IMR-90 (cell line): ENCODE results near the gene DNAJC5. TPM values are rescaled to one million over a fixed set of nuclear protein-coding genes. Genes with fewer than 3 reads are reported as not detected.
"Not testable (repeated sequence)": the region's sequence is repeated elsewhere in the genome, so short reads cannot be mapped to it uniquely, and the experiment has no call there.

Experiments
- ATAC-seq: fragments of 200-7000 bp; cut with Tn5 transposase; 2 replicates; pipeline ENCODE4 v1.9.1; 2020; ENCODE audit warnings: low read depth, mild to moderate bottlenecking, moderate library complexity
- BruUV-seq: library from RNA; stranded (reverse); fragments of 400-500 nt; replicated peaks from 2 replicates; lab custom pipeline; 2021; lab: Mats Ljungman, UMichigan
- CTCF ChIA-PET: fragments of 300-600 bp; formaldehyde crosslinking; extraction: SDS; loops from one replicate; lab custom pipeline; 2021; ENCODE audit warnings: antibody characterized with exemption; lab: Yijun Ruan, JAX
- POLR2A ChIA-PET: fragments of 300-600 bp; sonication (Branson Sonifier 250); formaldehyde crosslinking; loops from one replicate; lab custom pipeline; 2022; ENCODE audit warnings: antibody characterized with exemption; ENCODE audit not compliant: unreplicated experiment; lab: Charles Lee
- DNase-seq: peaks from one replicate; pipeline ENCODE4 v3.0.0; 2013
- H2AFZ ChIP-seq: replicated peaks from 2 replicates; pipeline ENCODE3; 2013; ENCODE audit warnings: low read length, mild to moderate bottlenecking; ENCODE audit not compliant: poor library complexity
- H2AK5ac ChIP-seq: 2 replicates; pipeline ENCODE4 v1.6.1; 2013; ENCODE audit warnings: low read depth, low read length, inconsistent platforms
- H2AK9ac ChIP-seq: replicated peaks from 2 replicates; pipeline ENCODE3; 2013; ENCODE audit warnings: mild to moderate bottlenecking, low read depth, low read length, moderate library complexity; ENCODE audit not compliant: poor library complexity
- H2BK120ac ChIP-seq: 2 replicates; pipeline ENCODE4 v1.6.1; 2013; ENCODE audit warnings: low read depth, low read length, inconsistent platforms
- H2BK15ac ChIP-seq: 3 replicates; pipeline ENCODE4 v1.6.1; 2013; ENCODE audit warnings: low read depth, low read length, inconsistent platforms
- H2BK20ac ChIP-seq: 2 replicates; pipeline ENCODE4 v1.6.1; 2013; ENCODE audit warnings: low read depth, mild to moderate bottlenecking, inconsistent platforms, low read length, moderate library complexity
- H2BK5ac ChIP-seq: 2 replicates; pipeline ENCODE4 v1.6.1; 2013; ENCODE audit warnings: mild to moderate bottlenecking, low read depth, low read length, inconsistent platforms; ENCODE audit not compliant: poor library complexity, severe bottlenecking
- H3K14ac ChIP-seq: replicated peaks from 2 replicates; pipeline ENCODE4 v1.6.1; 2013; ENCODE audit warnings: low read depth, low read length, inconsistent platforms
- H3K18ac ChIP-seq: 2 replicates; pipeline ENCODE4 v1.6.1; 2013; ENCODE audit warnings: low read depth, low read length, control low read depth
- H3K23ac ChIP-seq: 2 replicates; pipeline ENCODE4 v1.6.1; 2013; ENCODE audit warnings: low read depth, low read length, inconsistent platforms
- H3K27ac ChIP-seq: 2 replicates; pipeline ENCODE4 v1.5.1; 2013; ENCODE audit warnings: mild to moderate bottlenecking, control low read depth, low read length; ENCODE audit not compliant: insufficient read depth
- H3K27me3 ChIP-seq: 2 replicates; pipeline ENCODE4 v1.6.1; 2013; ENCODE audit warnings: low read length; ENCODE audit not compliant: control insufficient read depth, insufficient read depth
- H3K36me3 ChIP-seq: 2 replicates; pipeline ENCODE4 v1.6.1; 2013; ENCODE audit warnings: low read length, mixed read lengths; ENCODE audit not compliant: control insufficient read depth, insufficient read depth
- H3K4ac ChIP-seq: 2 replicates; pipeline ENCODE4 v1.6.1; 2013; ENCODE audit warnings: low read depth, low read length, inconsistent platforms
- H3K4me1 ChIP-seq: 2 replicates; pipeline ENCODE4 v1.6.1; 2013; ENCODE audit warnings: low read length, mixed read lengths; ENCODE audit not compliant: control insufficient read depth, insufficient read depth
- H3K4me2 ChIP-seq: 2 replicates; pipeline ENCODE4 v1.6.1; 2013; ENCODE audit warnings: low read depth, mild to moderate bottlenecking, control low read depth, low read length, moderate library complexity
- H3K4me3 ChIP-seq: 2 replicates; pipeline ENCODE4 v1.5.1; 2013; ENCODE audit warnings: low read depth, mild to moderate bottlenecking, control low read depth, low read length, moderate library complexity; ENCODE audit not compliant: insufficient read depth
- H3K56ac ChIP-seq: 2 replicates; pipeline ENCODE4 v1.6.1; 2013; ENCODE audit warnings: low read length, inconsistent platforms; ENCODE audit not compliant: insufficient read depth; ENCODE audit errors: extremely low read depth
- H3K79me1 ChIP-seq, 2 experiments: 2 replicates each; pipeline ENCODE4 v1.6.1; 2013; ENCODE audit warnings: low read length in 2 of 2, inconsistent platforms in 1 of 2, low read depth in 1 of 2
- H3K9ac ChIP-seq: 2 replicates; pipeline ENCODE4 v1.6.1; 2013; ENCODE audit warnings: low read depth, low read length, control low read depth
- H3K9me1 ChIP-seq: 2 replicates; pipeline ENCODE4 v1.6.1; 2013; ENCODE audit warnings: low read length, inconsistent platforms; ENCODE audit not compliant: insufficient read depth
- H3K9me3 ChIP-seq: 2 replicates; pipeline ENCODE4 v1.6.1; 2013; ENCODE audit warnings: low read length; ENCODE audit not compliant: control insufficient read depth, insufficient read depth
- H4K20me1 ChIP-seq: 2 replicates; pipeline ENCODE4 v1.6.1; 2013; ENCODE audit warnings: low read length, inconsistent platforms; ENCODE audit not compliant: insufficient read depth
- H4K5ac ChIP-seq: 2 replicates; pipeline ENCODE4 v1.6.1; 2013; ENCODE audit warnings: mild to moderate bottlenecking, low read depth, low read length, control low read depth
- H4K8ac ChIP-seq, 2 experiments: 2 replicates each; pipeline ENCODE4 v1.6.1; 2013; ENCODE audit warnings: low read depth in 2 of 2, low read length in 2 of 2, control low read depth in 1 of 2, inconsistent platforms in 1 of 2
- H4K91ac ChIP-seq: 2 replicates; pipeline ENCODE4 v1.6.1; 2013; ENCODE audit warnings: low read depth, low read length, inconsistent platforms; ENCODE audit not compliant: insufficient read depth
- WGBS, 2 experiments: methylation state at CpG; one replicate each; pipeline versions ENCODE4 v1.1.5 to v1.1.7; 2013; ENCODE audit warnings: missing lambda C conversion rate in 2 of 2; ENCODE audit not compliant: insufficient read length in 1 of 2; ENCODE audit errors: extremely low coverage in 2 of 2; 5-methylcytosine and 5-hydroxymethylcytosine counted together
- dilution Hi-C: fragments of 300-500 bp; cut with HindIII; formaldehyde crosslinking; loops from one replicate; pipeline ENCODE4 v1.14.3; 2018; ENCODE audit warnings: low sequenced_read_pairs; ENCODE audit not compliant: unreplicated experiment
- in situ Hi-C: fragments of 300-500 bp; cut with MboI; formaldehyde crosslinking; loops from 3 replicates; pipeline ENCODE4 v1.14.3; 2019; ENCODE audit warnings: low sequenced_read_pairs, inconsistent platforms, mixed read lengths
- intact Hi-C: fragments of 100-400 bp; cut with micrococcal nuclease; formaldehyde crosslinking; loops from 2 replicates; pipeline ENCODE4 v1.10.0; 2022
- polyA plus RNA-seq, 3 experiments: library from polyadenylated mRNA; depleted of rRNA; stranded (reverse); fragments of >200 nt; gene quantifications; 2 replicates each; pipeline ENCODE4 v1.2.3, GENCODE V29; 2012; ENCODE audit warnings: low replicate concordance in 1 of 3
- total RNA-seq: library from RNA; depleted of rRNA; stranded (reverse); fragments of >200 nt; gene quantifications from 2 replicates; pipeline ENCODE4 v1.2.3, GENCODE V29; 2012

Gene DNAJC5
- total and polyA plus RNA-seq, 2 of the 4 experiments (the other 2 are of a cell fraction) = 35.6 to 45.2 TPM

DNA sequence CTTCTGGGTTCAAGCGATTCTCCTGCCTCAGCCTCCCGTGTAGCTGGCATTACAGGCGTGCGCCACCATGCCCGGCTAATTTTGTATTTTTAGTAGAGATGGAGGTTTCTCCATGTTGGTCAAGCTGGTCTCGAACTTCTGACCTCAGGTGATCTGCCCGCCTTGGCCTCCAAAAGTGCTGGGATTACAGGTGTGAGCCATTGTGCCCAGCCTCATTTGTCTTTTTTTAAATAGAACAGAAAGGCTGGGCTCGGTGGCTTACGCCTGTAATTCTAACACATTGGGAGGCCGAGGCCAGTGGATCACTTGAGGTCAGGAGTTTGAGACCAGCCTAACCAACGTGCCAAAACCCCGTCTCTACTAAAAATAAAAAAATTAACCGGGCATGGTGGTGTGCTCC, 27.9 kb upstream of the DNAJC5 start:
- peaks cover 29% of the 10 kb centered on the region for H3K36me3 ChIP-seq
- not testable (repeated sequence) for H2BK120ac ChIP-seq, BruUV-seq

More for the DNA sequence above, 27.9 kb upstream of the DNAJC5 start:
- H3K27me3 ChIP-seq, H3K9me3 ChIP-seq, H3K9me1 ChIP-seq, H3K4me1 ChIP-seq, H2BK15ac ChIP-seq, H2BK5ac ChIP-seq, H3K14ac ChIP-seq, DNase-seq, H4K91ac ChIP-seq, H4K8ac ChIP-seq, H2AK9ac ChIP-seq, CTCF ChIA-PET, H3K56ac ChIP-seq, H3K23ac ChIP-seq, H3K4ac ChIP-seq, H3K18ac ChIP-seq, H2BK20ac ChIP-seq, H3K9ac ChIP-seq, H4K5ac ChIP-seq, H3K4me2 ChIP-seq, dilution Hi-C loops, H3K4me3 ChIP-seq, intact Hi-C loops, H4K20me1 ChIP-seq, H2AFZ ChIP-seq, H2AK5ac ChIP-seq, ATAC-seq, H3K27ac ChIP-seq: not testable (repeated sequence)
- POLR2A ChIA-PET = interaction anchor here (0.6 kb wide), 1 partner anchor 145 kb away, joined by 3 read pairs; no protein-coding TSS in a partner anchor
- in situ Hi-C loops = loop anchor here (10.0 kb wide), 2 partner anchors 162 to 332 kb away; partner anchors contain the start of genes ARFRP1, PTK6 and ZGPAT
- peaks cover 18 to 61% of the 10 kb centered on the region in 2 experiments for H3K79me1 ChIP-seq
- 82% methylated on average over 3 of the region's 13 CpGs; no CpG with 5 or more reads in 1 of the 2 experiments for WGBS, 2 experiments
